ENCODE measurements around the gene TMPRSS13. TPM values are rescaled to one million over a fixed set of nuclear protein-coding genes. Genes with fewer than 3 reads are reported as not detected.

Gene TMPRSS13
- polyA plus RNA-seq, 2 of the 4 experiments (the other 2 are of a cell fraction): not detected

DNA sequence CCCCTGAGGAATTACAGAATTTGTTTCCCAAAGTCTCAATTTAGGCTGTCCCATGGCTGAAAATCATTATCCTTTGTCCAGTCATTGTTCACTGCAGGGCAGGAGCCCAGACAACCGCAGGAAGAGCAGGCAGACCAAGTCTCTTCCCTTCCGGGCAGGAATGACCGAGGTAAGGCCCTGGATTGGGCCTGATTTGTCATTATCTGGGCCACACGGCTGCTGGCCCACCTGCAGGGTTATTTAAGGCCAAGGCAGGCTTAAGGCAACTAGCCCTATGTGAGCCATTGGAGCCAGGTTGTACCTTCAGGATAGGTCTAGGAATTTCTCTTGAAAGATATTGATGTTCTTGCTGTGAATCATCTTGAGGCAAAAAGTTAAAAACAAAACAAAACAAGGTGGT, 47.2 kb upstream of the TMPRSS13 start:
- H3K4me1 ChIP-seq: peaks cover 9% of the 10 kb centered on the region; the same call in 1 of the 3 replicates
- no peaks in the 10 kb centered on the region for H3K9me3 ChIP-seq
- no peak overlapping the region for H3K4me3 ChIP-seq
- no peak for DNase-seq (ENCODE audit: low read depth in 1 of 2, low spot score in 1 of 2)
- WGBS (ENCODE audit: missing lambda C conversion rate): no CpG with 5 or more reads among the region's 4 CpGs
- POLR2A ChIA-PET: no interaction called here
- TF ChIP-seq ZC3H11A (IDR thresholded peaks at IDR 0.05): no peak
- TF ChIP-seq NR3C1 (IDR thresholded peaks at IDR 0.05): no peak
- TF ChIP-seq CEBPB (IDR thresholded peaks at IDR 0.05): no peak
- no peak for TF ChIP-seq SREBF2 (IDR thresholded peaks at IDR 0.05)
- TF ChIP-seq, protein P1, sequence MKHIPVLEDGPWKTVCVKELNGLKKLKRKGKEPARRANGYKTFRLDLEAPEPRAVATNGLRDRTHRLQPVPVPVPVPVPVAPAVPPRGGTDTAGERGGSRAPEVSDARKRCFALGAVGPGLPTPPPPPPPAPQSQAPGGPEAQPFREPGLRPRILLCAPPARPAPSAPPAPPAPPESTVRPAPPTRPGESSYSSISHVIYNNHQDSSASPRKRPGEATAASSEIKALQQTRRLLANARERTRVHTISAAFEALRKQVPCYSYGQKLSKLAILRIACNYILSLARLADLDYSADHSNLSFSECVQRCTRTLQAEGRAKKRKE (CRISPR knock-in tag; IDR thresholded peaks at IDR 0.05; ENCODE audit: low read depth): no peak
- no peak for TF ChIP-seq RFX5 (IDR thresholded peaks at IDR 0.05)
- TF ChIP-seq, protein P2, sequence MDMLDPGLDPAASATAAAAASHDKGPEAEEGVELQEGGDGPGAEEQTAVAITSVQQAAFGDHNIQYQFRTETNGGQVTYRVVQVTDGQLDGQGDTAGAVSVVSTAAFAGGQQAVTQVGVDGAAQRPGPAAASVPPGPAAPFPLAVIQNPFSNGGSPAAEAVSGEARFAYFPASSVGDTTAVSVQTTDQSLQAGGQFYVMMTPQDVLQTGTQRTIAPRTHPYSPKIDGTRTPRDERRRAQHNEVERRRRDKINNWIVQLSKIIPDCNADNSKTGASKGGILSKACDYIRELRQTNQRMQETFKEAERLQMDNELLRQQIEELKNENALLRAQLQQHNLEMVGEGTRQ (IDR thresholded peaks at IDR 0.05): no peak
- TF ChIP-seq CBX8 (IDR thresholded peaks at IDR 0.05): no peak
- no peak for TF ChIP-seq GATA3 (IDR thresholded peaks at IDR 0.05; ENCODE audit: borderline replicate concordance)
- TF ChIP-seq RARB (CRISPR knock-in tag; IDR thresholded peaks at IDR 0.05): no peak
- TF ChIP-seq, protein P3, sequence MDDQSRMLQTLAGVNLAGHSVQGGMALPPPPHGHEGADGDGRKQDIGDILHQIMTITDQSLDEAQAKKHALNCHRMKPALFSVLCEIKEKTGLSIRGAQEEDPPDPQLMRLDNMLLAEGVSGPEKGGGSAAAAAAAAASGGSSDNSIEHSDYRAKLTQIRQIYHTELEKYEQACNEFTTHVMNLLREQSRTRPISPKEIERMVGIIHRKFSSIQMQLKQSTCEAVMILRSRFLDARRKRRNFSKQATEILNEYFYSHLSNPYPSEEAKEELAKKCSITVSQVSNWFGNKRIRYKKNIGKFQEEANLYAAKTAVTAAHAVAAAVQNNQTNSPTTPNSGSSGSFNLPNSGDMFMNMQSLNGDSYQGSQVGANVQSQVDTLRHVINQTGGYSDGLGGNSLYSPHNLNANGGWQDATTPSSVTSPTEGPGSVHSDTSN (IDR thresholded peaks at IDR 0.05): no peak
- TF ChIP-seq RAD21 (conservative IDR thresholded peaks at IDR 0.05 in 1 of 2, IDR thresholded peaks at IDR 0.05 in 1 of 2): no peak
- no peak for TF ChIP-seq JUNB (IDR thresholded peaks at IDR 0.05)
- ATAC-seq: no peak
- CTCF ChIA-PET: interaction anchor here (0.6 to 1.3 kb wide), 2 partner anchors 30 to 153 kb away, joined by 4 read pairs; no protein-coding TSS in a partner anchor
- no peak overlapping the region for H3K4me2 ChIP-seq
- no peak overlapping the region for H3K27ac ChIP-seq
- FAIRE-seq: no peak

DNA sequence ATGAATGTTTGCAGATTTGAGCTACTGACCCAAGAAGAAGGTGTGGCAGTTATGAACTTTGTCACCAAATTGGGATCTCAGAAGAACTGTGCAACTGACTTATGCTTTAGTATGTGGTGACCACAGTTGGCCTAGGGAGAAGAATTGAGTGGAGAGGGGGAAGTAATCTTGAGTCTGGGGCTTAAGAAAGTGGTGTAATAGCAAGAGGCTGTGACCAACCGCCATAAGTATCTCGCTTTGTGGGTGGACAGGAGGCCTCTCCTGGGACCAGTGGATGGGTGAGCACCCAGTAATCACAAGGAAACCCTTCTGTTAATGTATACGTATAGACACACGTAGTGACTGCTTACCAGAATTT, 44.3 kb upstream of the TMPRSS13 start:
- POLR2A ChIA-PET: no interaction called here
- H3K9me3 ChIP-seq: no peaks in the 10 kb centered on the region
- H3K27ac ChIP-seq: no peak overlapping the region
- FAIRE-seq (no peak), DNase-seq (ENCODE audit: low read depth in 1 of 2, low spot score in 1 of 2) (no peak), ATAC-seq (no peak)
- H3K4me2 ChIP-seq: no peak overlapping the region
- WGBS (ENCODE audit: missing lambda C conversion rate): 85% methylated on average over 4 of the region's 4 CpGs
- no peak for TF ChIP-seq HOXB5 (CRISPR knock-in tag; IDR thresholded peaks at IDR 0.05)
- CTCF ChIA-PET: interaction anchor here (1.0 kb wide), 1 partner anchor 27 kb away, joined by 4 read pairs; no protein-coding TSS in a partner anchor
- H3K4me1 ChIP-seq: peaks cover 9% of the 10 kb centered on the region; the same call in 1 of the 3 replicates
- no peak overlapping the region for H3K4me3 ChIP-seq

DNA sequence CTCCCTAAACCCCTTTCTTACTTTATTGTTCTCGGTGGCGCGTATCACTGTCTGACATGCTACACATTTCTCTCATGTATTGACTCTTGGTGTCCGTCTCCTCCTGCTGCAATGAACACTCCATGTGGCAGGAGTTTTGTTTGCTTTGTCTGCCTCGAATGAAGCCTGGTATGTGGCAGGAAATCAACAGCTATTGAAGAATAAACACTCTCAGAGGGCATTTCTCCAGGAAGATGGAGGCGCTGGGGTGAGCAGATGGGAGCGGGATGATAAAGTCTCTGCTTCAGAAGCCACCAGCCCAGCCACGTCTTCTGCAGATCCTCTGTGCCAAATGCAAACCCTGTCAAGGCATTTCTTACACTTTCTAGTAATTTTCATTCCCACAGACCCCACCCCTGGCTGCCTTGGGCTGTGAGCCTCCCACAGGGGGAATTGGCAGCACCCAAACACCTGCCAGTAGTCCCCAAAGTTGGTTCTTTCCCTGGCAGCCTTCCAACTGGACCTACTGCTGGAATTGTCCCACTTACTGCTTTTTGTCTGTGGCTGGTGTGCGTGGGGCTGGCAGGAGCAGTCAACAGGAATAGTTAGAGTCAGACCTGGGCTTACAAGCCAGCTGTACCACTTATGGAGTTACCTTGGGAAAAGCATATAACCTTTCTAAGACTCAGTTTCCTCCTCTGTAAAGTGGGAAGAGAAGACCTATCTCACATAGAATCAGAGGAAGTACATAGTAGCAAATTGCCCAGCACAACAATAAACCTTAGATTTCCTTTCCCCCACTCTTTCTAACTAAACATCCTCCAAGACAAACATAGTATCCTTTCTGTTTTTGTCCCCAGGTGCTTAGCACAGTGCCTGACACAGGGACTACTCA, 43.7 kb upstream of the TMPRSS13 start:
- ATAC-seq (no peak), FAIRE-seq (no peak)

DNA sequence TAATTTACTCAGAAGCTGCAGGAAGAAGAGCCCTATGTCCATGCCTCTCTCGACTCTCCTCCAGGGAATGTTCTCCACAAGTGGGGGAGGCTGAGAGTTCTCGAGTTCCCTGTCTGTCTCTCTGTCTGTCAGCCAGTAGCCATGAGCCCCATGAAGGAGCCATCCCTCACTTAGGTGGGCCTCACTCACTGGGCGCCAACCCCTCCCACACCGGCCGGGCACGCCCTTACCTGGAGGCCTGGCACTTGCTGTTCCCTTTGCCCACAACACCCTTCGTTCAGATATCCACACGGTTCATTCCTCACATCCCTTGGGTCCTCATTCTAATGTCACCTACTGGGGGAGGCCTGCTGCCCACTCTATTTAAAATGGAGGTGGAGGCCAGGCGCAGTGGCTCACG, 42.8 kb upstream of the TMPRSS13 start:
- Histone ChIP-seq H3K9me3 (no peaks in the 10 kb centered on the region), H3K4me2 (no peak overlapping the region), H3K27ac (no peak overlapping the region), H3K4me3 (no peak overlapping the region), H3K4me1 (peaks cover 9% of the 10 kb centered on the region; the same call in 1 of the 3 replicates)
- DNase-seq (ENCODE audit: low read depth in 1 of 2, low spot score in 1 of 2) (no peak), FAIRE-seq (no peak), ATAC-seq (no peak)
- POLR2A ChIA-PET: no interaction called here
- WGBS (ENCODE audit: missing lambda C conversion rate): 81% methylated on average over 10 of the region's 10 CpGs
- CTCF ChIA-PET: no interaction called here
- TF ChIP-seq HDAC2 (IDR thresholded peaks at IDR 0.05): no peak
- TF ChIP-seq, protein P4, sequence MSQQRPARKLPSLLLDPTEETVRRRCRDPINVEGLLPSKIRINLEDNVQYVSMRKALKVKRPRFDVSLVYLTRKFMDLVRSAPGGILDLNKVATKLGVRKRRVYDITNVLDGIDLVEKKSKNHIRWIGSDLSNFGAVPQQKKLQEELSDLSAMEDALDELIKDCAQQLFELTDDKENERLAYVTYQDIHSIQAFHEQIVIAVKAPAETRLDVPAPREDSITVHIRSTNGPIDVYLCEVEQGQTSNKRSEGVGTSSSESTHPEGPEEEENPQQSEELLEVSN (IDR thresholded peaks at IDR 0.05; ENCODE audit: borderline replicate concordance, low read depth): no peak
- TF ChIP-seq, protein P5, sequence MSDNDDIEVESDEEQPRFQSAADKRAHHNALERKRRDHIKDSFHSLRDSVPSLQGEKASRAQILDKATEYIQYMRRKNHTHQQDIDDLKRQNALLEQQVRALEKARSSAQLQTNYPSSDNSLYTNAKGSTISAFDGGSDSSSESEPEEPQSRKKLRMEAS (IDR thresholded peaks at IDR 0.05): no peak
- TF ChIP-seq CBX2 (IDR thresholded peaks at IDR 0.05; ENCODE audit: borderline replicate concordance, low read depth): no peak
- TF ChIP-seq CHD2 (IDR thresholded peaks at IDR 0.05; ENCODE audit: low read length, partially characterized antibody): no peak
- TF ChIP-seq ZFP36 (IDR thresholded peaks at IDR 0.05; ENCODE audit: borderline replicate concordance, partially characterized antibody): no peak
- TF ChIP-seq MAZ (IDR thresholded peaks at IDR 0.05; ENCODE audit: borderline replicate concordance, low read depth, low read length): no peak
- no peak for TF ChIP-seq NFE2L2 (conservative IDR thresholded peaks at IDR 0.05; ENCODE audit: low read length)
- no peak for TF ChIP-seq GATA3 (IDR thresholded peaks at IDR 0.05; ENCODE audit: borderline replicate concordance)
- TF ChIP-seq, protein P6, sequence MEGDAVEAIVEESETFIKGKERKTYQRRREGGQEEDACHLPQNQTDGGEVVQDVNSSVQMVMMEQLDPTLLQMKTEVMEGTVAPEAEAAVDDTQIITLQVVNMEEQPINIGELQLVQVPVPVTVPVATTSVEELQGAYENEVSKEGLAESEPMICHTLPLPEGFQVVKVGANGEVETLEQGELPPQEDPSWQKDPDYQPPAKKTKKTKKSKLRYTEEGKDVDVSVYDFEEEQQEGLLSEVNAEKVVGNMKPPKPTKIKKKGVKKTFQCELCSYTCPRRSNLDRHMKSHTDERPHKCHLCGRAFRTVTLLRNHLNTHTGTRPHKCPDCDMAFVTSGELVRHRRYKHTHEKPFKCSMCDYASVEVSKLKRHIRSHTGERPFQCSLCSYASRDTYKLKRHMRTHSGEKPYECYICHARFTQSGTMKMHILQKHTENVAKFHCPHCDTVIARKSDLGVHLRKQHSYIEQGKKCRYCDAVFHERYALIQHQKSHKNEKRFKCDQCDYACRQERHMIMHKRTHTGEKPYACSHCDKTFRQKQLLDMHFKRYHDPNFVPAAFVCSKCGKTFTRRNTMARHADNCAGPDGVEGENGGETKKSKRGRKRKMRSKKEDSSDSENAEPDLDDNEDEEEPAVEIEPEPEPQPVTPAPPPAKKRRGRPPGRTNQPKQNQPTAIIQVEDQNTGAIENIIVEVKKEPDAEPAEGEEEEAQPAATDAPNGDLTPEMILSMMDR (IDR thresholded peaks at IDR 0.05): no peak
- TF ChIP-seq RCOR1 (IDR thresholded peaks at IDR 0.05; ENCODE audit: low read depth, low read length): no peak

More for the DNA sequence above, 43.7 kb upstream of the TMPRSS13 start:
- H3K4me3 ChIP-seq: no peak overlapping the region
- no peak overlapping the region for H3K27ac ChIP-seq
- H3K4me1 ChIP-seq: peaks cover 9% of the 10 kb centered on the region; the same call in 1 of the 3 replicates
- no peaks in the 10 kb centered on the region for H3K9me3 ChIP-seq
- ChIA-PET CTCF (interaction anchor here (1.0 kb wide), 1 partner anchor 26 kb away, joined by 4 read pairs; no protein-coding TSS in a partner anchor), POLR2A (no interaction called here)
- WGBS (ENCODE audit: missing lambda C conversion rate): 33% methylated on average over 9 of the region's 9 CpGs
- no peak for TF ChIP-seq KDM5A (IDR thresholded peaks at IDR 0.05)
- no peak for TF ChIP-seq NFE2L2 (conservative IDR thresholded peaks at IDR 0.05; ENCODE audit: low read length)
- TF ChIP-seq HEYL (CRISPR knock-in tag; IDR thresholded peaks at IDR 0.05): no peak
- TF ChIP-seq HOXB13 (CRISPR knock-in tag; IDR thresholded peaks at IDR 0.05; ENCODE audit: low read depth): no peak
- no peak for TF ChIP-seq EP300 (IDR thresholded peaks at IDR 0.05)
- TF ChIP-seq BHLHE40 (IDR thresholded peaks at IDR 0.05; ENCODE audit: low read depth, low read length): no peak
- peak in 1 of 2 experiments; percentile 14 for DNase-seq (ENCODE audit: low read depth in 1 of 2, low spot score in 1 of 2)
- H3K4me2 ChIP-seq: peak overlapping the region; percentile 46

All from A549 (cell line).